Neural cell (in vitro differentiated cells): ENCODE data around the gene POLK. TPM values are rescaled to one million over a fixed set of nuclear protein-coding genes. Genes with fewer than 3 reads are reported as not detected.

ENCODE experiments used
- H2AFZ ChIP-seq: fragments of 200-600, 300-800 bp; sonication (generic), shearing (Covaris generic); 2 replicates; pipeline ENCODE4 v1.6.0; 2014; ENCODE audit warnings: low read depth, mild to moderate bottlenecking, antibody characterized with exemption, low read length, moderate library complexity
- H3F3A ChIP-seq: fragments of 200-600 bp; shearing (Covaris generic); 2 replicates; pipeline ENCODE4 v1.6.1; 2016; ENCODE audit warnings: mild to moderate bottlenecking, moderate library complexity, mixed read lengths, antibody characterized with exemption, low read length; ENCODE audit not compliant: insufficient read depth, poor library complexity, severe bottlenecking
- H3K27ac ChIP-seq: fragments of 200-600, 300-800 bp; sonication (generic), shearing (Covaris generic); 2 replicates; pipeline ENCODE4 v1.5.1; 2014; ENCODE audit warnings: mild to moderate bottlenecking, low read length, moderate library complexity
- H3K27me3 ChIP-seq: fragments of 300-800, 200-600 bp; sonication (generic), shearing (Covaris generic); 2 replicates; pipeline ENCODE4 v1.6.0; 2014; ENCODE audit warnings: mild to moderate bottlenecking, low read depth, low read length, moderate library complexity; ENCODE audit not compliant: insufficient read depth
- H3K36me3 ChIP-seq: fragments of 300-800, 200-600 bp; sonication (generic), shearing (Covaris generic); 2 replicates; pipeline ENCODE4 v1.5.1; 2014; ENCODE audit warnings: mild to moderate bottlenecking, antibody characterized with exemption, low read length, moderate library complexity; ENCODE audit not compliant: insufficient read depth
- H3K4me2 ChIP-seq: fragments of 300-800, 200-600 bp; sonication (generic), shearing (Covaris generic); 2 replicates; pipeline ENCODE4 v1.6.0; 2014; ENCODE audit warnings: mild to moderate bottlenecking, low read length
- H3K4me3 ChIP-seq: fragments of 300-800, 200-600 bp; sonication (generic), shearing (Covaris generic); 2 replicates; pipeline ENCODE4 v1.5.1; 2014; ENCODE audit warnings: mild to moderate bottlenecking, low read length, moderate library complexity
- H3K79me2 ChIP-seq: fragments of 200-600 bp; shearing (Covaris generic); replicated peaks from 2 replicates; pipeline ENCODE4 v1.6.0; 2014; ENCODE audit warnings: mild to moderate bottlenecking, low read length, moderate library complexity; ENCODE audit not compliant: insufficient read depth
- H3K9ac ChIP-seq: fragments of 300-800, 200-600 bp; sonication (generic), shearing (Covaris generic); 2 replicates; pipeline ENCODE4 v1.6.1; 2016; ENCODE audit warnings: mild to moderate bottlenecking, low read length, mixed read lengths
- H3K9me2 ChIP-seq: fragments of 200-600 bp; shearing (Covaris generic); 2 replicates; pipeline ENCODE4 v1.6.1; 2016; ENCODE audit warnings: mild to moderate bottlenecking, low read length, mixed read lengths; ENCODE audit not compliant: insufficient read depth
- H3K9me3 ChIP-seq: fragments of 200-600, 300-800 bp; sonication (generic), shearing (Covaris generic); 2 replicates; pipeline ENCODE4 v1.6.1; 2016; ENCODE audit warnings: mild to moderate bottlenecking, mixed run types, low read length, moderate library complexity, mixed read lengths
- H4K20me1 ChIP-seq: fragments of 200-600 bp; shearing (Covaris generic); 2 replicates; pipeline ENCODE4 v1.6.1; 2016; ENCODE audit warnings: mild to moderate bottlenecking, mixed run types; ENCODE audit not compliant: insufficient read depth
- EP300 ChIP-seq: fragments of 450-650 bp; conservative IDR thresholded peaks from 2 replicates; pipeline ENCODE4 v1.6.1; 2014; ENCODE audit warnings: antibody characterized with exemption, mild to moderate bottlenecking, moderate library complexity; ENCODE audit not compliant: poor library complexity, severe bottlenecking
- EZH2 ChIP-seq: fragments of 200-600, 300-800 bp; shearing (Covaris generic), sonication (generic); IDR thresholded peaks from 2 replicates; pipeline ENCODE4 v1.6.1; 2014; ENCODE audit warnings: antibody characterized with exemption, low read length, borderline replicate concordance, mild to moderate bottlenecking; ENCODE audit not compliant: insufficient read depth, poor library complexity, severe bottlenecking
- MXI1 ChIP-seq: fragments of 450-650 bp; conservative IDR thresholded peaks from 2 replicates; pipeline ENCODE4 v1.6.1; 2014; ENCODE audit warnings: antibody characterized with exemption, mild to moderate bottlenecking; ENCODE audit not compliant: poor library complexity, severe bottlenecking
- POLR2AphosphoS5 ChIP-seq: IDR thresholded peaks from 2 replicates; pipeline ENCODE4 v1.6.1; 2012
- RAD21 ChIP-seq: fragments of 450-650 bp; conservative IDR thresholded peaks from 2 replicates; pipeline ENCODE4 v1.6.1; 2014; ENCODE audit warnings: antibody characterized with exemption, mild to moderate bottlenecking, moderate library complexity
- SMC3 ChIP-seq: fragments of 450-650 bp; conservative IDR thresholded peaks from 2 replicates; pipeline ENCODE4 v1.6.1; 2014; ENCODE audit warnings: antibody characterized with exemption, mild to moderate bottlenecking, moderate library complexity; ENCODE audit not compliant: poor library complexity
- TAF1 ChIP-seq: IDR thresholded peaks from 2 replicates; pipeline ENCODE4 v1.6.1; 2012; ENCODE audit warnings: low read depth
- polyA plus RNA-seq: library from polyadenylated mRNA; depleted of rRNA; stranded (reverse); fragments of >200 nt; gene quantifications from 2 replicates; pipeline ENCODE4 v1.2.3, GENCODE V29; 2014
- TF ChIP-seq, protein P1 (sequence below): IDR thresholded peaks from 2 replicates; pipeline ENCODE4 v1.6.1; 2012; ENCODE audit warnings: borderline replicate concordance
- TF ChIP-seq, protein P2 (sequence below): fragments of 450-650 bp; IDR thresholded peaks from 2 replicates; pipeline ENCODE4 v1.5.1; 2014; ENCODE audit warnings: antibody characterized with exemption, mild to moderate bottlenecking, moderate library complexity; ENCODE audit not compliant: poor library complexity, severe bottlenecking

Gene POLK
- polyA plus RNA-seq, 1 donor from 2014 or later = 36.4 TPM

DNA sequence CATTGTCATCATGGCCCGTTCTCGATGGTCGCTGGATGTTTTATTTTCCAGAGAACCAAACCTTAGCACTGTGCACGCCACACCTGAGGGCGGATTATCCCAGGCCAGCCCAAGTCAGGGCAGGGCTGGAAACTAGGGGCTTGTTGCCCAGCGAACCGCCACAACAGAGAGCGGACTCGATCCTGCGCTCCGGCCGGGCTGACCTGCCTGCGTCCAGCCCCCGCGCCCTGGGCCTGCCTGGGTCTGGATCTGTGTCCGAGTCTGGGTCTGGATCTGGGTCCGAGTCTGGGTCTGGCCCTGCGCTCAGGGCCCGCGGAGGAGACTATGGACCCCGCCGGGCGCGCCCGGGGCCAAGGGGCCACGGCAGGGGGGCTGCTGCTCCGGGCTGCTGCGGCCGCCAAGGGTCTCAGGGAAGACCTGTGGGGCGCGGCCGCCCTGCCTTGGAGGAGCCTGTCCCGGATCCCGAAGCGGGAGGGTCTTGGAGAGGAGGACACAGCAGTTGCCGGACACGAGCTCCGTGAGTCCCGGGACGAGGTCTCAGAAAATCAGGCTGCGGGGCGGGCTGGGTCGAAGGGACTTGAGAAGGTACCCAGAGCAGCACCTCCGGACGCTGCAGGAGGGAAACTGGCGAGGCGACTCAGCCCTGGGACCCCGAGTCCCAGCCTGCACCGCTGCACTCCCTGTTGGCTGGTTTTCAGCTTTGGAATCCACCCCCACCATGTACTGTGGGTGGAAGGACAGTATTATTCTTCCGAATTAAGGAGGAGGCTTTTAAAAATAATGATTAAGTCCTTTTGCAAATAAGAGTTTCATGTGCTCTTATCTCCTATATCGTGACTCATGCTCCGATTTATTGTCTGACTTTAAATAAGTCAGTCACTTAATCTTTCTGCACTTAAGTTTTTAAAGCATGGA lies 99.9 kb downstream of the POLK start, which contains the start of gene ANKDD1B:
ANKDD1B (plus strand) TSS at position 143 of the 915 bp plus-strand sequence; CDS start at position 325, 182 bp downstream.
- Histone ChIP-seq H3K79me2 (no peaks in the 10 kb centered on the region), H3K4me3 (peak within 1 kb of the TSS; percentile 49), H4K20me1 (no peaks in the 10 kb centered on the region), H3K9me3 (no peaks in the 10 kb centered on the region), H3K27me3 (peaks cover 11% of the 10 kb centered on the region), H2AFZ (no peak within 1 kb of the TSS), H3K9ac (no peak within 1 kb of the TSS), H3K4me2 (no peak within 1 kb of the TSS), H3K36me3 (no peaks in the 10 kb centered on the region), H3K27ac (no peak within 1 kb of the TSS), H3K9me2 (no peaks in the 10 kb centered on the region), H3F3A (no peaks in the 10 kb centered on the region)
- TF ChIP-seq SMC3 = no peak
- TF ChIP-seq POLR2AphosphoS5 = no peak
- TF ChIP-seq TAF1 = no peak
- TF ChIP-seq, protein P1, sequence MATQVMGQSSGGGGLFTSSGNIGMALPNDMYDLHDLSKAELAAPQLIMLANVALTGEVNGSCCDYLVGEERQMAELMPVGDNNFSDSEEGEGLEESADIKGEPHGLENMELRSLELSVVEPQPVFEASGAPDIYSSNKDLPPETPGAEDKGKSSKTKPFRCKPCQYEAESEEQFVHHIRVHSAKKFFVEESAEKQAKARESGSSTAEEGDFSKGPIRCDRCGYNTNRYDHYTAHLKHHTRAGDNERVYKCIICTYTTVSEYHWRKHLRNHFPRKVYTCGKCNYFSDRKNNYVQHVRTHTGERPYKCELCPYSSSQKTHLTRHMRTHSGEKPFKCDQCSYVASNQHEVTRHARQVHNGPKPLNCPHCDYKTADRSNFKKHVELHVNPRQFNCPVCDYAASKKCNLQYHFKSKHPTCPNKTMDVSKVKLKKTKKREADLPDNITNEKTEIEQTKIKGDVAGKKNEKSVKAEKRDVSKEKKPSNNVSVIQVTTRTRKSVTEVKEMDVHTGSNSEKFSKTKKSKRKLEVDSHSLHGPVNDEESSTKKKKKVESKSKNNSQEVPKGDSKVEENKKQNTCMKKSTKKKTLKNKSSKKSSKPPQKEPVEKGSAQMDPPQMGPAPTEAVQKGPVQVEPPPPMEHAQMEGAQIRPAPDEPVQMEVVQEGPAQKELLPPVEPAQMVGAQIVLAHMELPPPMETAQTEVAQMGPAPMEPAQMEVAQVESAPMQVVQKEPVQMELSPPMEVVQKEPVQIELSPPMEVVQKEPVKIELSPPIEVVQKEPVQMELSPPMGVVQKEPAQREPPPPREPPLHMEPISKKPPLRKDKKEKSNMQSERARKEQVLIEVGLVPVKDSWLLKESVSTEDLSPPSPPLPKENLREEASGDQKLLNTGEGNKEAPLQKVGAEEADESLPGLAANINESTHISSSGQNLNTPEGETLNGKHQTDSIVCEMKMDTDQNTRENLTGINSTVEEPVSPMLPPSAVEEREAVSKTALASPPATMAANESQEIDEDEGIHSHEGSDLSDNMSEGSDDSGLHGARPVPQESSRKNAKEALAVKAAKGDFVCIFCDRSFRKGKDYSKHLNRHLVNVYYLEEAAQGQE = no peak
- no peak for TF ChIP-seq EZH2
- TF ChIP-seq MXI1 = no peak
- TF ChIP-seq, protein P2, sequence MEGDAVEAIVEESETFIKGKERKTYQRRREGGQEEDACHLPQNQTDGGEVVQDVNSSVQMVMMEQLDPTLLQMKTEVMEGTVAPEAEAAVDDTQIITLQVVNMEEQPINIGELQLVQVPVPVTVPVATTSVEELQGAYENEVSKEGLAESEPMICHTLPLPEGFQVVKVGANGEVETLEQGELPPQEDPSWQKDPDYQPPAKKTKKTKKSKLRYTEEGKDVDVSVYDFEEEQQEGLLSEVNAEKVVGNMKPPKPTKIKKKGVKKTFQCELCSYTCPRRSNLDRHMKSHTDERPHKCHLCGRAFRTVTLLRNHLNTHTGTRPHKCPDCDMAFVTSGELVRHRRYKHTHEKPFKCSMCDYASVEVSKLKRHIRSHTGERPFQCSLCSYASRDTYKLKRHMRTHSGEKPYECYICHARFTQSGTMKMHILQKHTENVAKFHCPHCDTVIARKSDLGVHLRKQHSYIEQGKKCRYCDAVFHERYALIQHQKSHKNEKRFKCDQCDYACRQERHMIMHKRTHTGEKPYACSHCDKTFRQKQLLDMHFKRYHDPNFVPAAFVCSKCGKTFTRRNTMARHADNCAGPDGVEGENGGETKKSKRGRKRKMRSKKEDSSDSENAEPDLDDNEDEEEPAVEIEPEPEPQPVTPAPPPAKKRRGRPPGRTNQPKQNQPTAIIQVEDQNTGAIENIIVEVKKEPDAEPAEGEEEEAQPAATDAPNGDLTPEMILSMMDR = no peak
- no peak for TF ChIP-seq EP300
- TF ChIP-seq RAD21 = no peak

DNA sequence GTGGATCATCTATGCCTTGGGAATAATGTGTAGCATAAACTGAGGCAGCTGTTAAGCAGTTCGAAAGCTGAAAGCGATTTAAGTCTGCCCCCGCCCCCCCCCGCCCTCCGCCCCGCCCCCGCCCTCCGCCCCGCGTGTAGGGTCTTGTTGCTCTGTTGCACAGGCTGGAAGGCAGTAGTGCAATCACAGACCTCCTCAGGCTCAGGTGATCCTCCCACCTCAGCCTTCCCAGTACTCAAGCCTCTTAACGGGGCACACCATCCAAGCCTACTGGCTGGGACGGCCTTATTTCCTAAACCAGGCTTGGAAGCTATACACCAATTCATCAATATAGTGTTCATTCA lies 100.5 kb downstream of the POLK start:
- Histone ChIP-seq H3K4me3 (no peak overlapping the region), H3K9me3 (no peaks in the 10 kb centered on the region), H4K20me1 (no peaks in the 10 kb centered on the region), H3K27ac (no peak overlapping the region), H3F3A (no peaks in the 10 kb centered on the region), H3K27me3 (peaks cover 11% of the 10 kb centered on the region), H3K79me2 (no peaks in the 10 kb centered on the region), H3K4me2 (no peak overlapping the region), H2AFZ (no peak overlapping the region), H3K9ac (no peak overlapping the region), H3K9me2 (no peaks in the 10 kb centered on the region), H3K36me3 (no peaks in the 10 kb centered on the region)
- TF ChIP-seq, protein P2 = no peak
- no peak for TF ChIP-seq RAD21
- TF ChIP-seq EZH2 = no peak
- TF ChIP-seq, protein P1 = no peak
